GM21619 (cell line): ENCODE data around the gene OR4L1.
"Not testable (repeated sequence)": the region's sequence is repeated elsewhere in the genome, so short reads cannot be mapped to it uniquely, and the experiment has no call there.

ENCODE experiments used
- ATAC-seq: cut with Tn5 transposase; IDR thresholded peaks from one replicate; pipeline ENCODE4 v1.9.1; 2021; ENCODE audit not compliant: unreplicated experiment

OR4L1 gene

GRCh38 chr14:20059745-20060144 lies at the start of gene OR4L1:
TSS of gene OR4L1 (plus strand) at chr14:20060045. CDS start at chr14:20060045, 0 bp downstream.
- ATAC-seq: no peak

DNA sequence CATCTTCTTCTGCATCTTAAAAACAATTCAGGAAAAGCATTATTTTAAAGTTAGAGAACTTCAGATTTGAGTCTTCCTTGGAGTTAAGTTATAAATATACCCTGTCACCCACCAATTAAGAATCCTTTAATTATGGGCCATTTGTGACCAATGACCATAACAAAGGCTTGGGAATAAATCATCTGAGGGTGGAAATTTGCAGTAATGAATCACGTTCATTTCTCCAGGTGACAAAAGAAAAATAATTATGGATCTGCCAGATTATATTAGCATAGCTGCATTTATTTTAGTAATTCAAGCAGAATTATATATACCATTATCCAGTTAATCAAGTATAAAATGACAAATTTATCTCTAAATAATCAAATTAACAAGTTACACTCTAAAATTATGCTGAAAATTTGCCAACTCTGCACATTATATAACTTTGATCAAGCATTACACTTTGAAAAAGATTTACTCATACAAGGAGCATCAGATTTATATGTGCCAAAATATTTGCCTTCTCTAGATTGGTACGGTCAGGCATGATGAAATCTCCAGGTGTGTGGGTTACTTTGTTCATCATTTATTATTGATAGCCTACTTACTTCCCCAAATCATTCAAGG lies 40.5 kb upstream of the OR4L1 start, which contains the start of gene OR4K14:
Gene OR4K14 (minus strand): TSS at position 51 of the 609 bp plus-strand sequence. CDS start 4,114 bp downstream, outside the sequence.
- no peak for ATAC-seq

GRCh38 chr14:20031058-20031457 lies 28.8 kb upstream of the OR4L1 start:
- no peak for ATAC-seq

DNA sequence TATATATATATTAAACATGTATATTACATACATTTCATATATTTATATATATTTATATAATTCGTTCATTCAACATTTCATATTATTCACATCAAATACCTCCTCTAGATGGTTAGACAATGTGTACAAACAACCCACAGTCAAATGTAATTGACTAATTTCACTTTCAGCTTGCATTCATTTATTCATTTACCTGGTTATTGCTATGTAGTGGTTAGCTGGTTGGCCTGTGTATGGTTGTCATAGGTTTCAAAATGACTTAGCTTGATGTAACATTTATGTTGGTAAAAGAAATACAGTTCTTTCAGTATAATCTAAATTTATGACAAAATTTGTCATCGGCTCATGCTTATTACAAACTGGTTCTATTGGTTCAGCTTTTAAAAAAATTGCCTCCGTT lies 24.4 kb upstream of the OR4L1 start:
- ATAC-seq: no peak

- ATAC-seq: no peak
These were observed 23.9 kb upstream of the OR4L1 start, which contains the start of gene OR4K13 for GRCh38 chr14:20035938-20036337. TSS of gene OR4K13 (minus strand) at chr14:20036038. CDS start at chr14:20034758, 1,280 bp downstream.

GRCh38 chr14:20044243-20044642 lies 15.6 kb upstream of the OR4L1 start:
- ATAC-seq: no peak

- no peak for ATAC-seq
These were observed 11.6 kb upstream of the OR4L1 start for GRCh38 chr14:20048202-20048601.

DNA sequence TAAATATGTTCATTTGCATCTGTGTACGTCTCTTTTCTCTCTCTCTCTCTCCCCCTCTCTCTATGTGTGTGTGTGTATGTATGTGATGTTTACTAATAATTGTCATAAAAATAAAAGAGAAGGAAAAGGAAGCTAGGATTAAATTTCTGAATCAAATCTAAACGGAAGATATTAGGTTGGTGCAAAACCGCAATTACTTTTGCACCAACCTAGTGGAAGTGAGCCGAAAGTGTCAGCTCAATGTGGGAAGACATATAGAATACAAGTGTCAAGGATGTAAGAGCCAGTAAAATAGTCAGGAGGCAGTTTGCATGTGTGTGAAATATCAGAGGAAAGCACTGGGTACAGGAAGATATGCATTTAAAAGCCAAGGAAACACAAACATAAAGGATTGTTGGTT lies 32.2 kb downstream of the OR4L1 start:
- ATAC-seq: no peak

GRCh38 chr14:20093442-20093841 lies 33.6 kb downstream of the OR4L1 start:
- no peak for ATAC-seq

GRCh38 chr14:20098926-20099770 lies 39.3 kb downstream of the OR4L1 start:
- ATAC-seq: not testable (repeated sequence)

DNA sequence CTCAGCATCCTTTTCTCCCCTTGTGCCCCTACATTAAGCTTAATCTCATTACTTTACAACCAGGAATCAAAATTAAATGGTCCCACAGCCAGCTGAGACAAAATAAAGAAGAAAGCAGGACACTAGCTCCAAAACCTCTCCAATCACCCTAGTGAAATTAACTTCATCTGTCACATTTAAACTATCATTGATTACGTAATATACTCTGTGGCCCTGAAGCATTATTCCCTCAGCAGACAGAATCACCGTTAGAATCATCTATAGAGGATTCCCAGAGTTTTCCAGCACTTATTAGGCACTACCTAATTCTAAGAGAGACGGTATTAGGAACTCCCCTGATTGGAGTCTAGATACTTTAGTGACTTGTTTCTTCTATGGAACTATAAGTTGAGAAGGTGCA lies 50.6 kb downstream of the OR4L1 start, which contains the start of gene OR4K17:
Gene OR4K17 (plus strand): TSS at position 302 of the 400 bp plus-strand sequence. CDS start 6,761 bp downstream, outside the sequence.
- ATAC-seq: no peak
